ENCODE measurements around the gene ROR2. TPM values are rescaled to one million over a fixed set of nuclear protein-coding genes. Genes with fewer than 3 reads are reported as not detected.

The ROR2 gene
- total and polyA plus RNA-seq, 2 of the 13 experiments (the other 11 are each of a cell fraction or from before 2014, with no cell fraction given): not detected

DNA sequence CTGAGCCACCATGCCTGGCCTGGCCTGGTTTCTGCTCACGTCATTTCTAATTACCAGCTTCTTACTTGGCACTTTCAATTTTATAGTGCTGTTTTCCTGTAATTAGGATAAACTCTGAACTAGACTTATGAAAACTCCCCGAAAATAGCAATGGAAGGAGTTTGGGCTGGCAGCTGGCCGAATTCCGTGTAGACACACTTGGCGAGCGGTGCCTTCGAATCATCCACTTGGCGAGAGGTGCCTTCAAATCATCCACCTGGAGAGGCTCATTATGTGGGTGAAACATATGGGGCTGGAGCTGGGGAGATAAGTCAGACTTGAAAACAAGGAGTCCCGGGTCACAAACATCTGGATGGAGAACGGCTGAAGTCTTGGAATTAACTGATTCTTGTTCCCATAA is 203.7 kb downstream of the ROR2 start (continued):
- TF ChIP-seq PHF21A (CRISPR knock-in tag; IDR thresholded peaks at IDR 0.05) (no peak), HIVEP1 (CRISPR knock-in tag; IDR thresholded peaks at IDR 0.05) (no peak), ESRRA (CRISPR knock-in tag; IDR thresholded peaks at IDR 0.05; ENCODE audit: low read depth) (no peak)
- TF ChIP-seq, protein P1, sequence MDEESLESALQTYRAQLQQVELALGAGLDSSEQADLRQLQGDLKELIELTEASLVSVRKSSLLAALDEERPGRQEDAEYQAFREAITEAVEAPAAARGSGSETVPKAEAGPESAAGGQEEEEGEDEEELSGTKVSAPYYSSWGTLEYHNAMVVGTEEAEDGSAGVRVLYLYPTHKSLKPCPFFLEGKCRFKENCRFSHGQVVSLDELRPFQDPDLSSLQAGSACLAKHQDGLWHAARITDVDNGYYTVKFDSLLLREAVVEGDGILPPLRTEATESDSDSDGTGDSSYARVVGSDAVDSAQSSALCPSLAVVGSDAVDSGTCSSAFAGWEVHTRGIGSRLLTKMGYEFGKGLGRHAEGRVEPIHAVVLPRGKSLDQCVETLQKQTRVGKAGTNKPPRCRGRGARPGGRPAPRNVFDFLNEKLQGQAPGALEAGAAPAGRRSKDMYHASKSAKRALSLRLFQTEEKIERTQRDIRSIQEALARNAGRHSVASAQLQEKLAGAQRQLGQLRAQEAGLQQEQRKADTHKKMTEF (CRISPR knock-in tag; IDR thresholded peaks at IDR 0.05): no peak

GRCh38 chr9:91744114-91744513 is 205.9 kb downstream of the ROR2 start:
- FAIRE-seq (no peak), ATAC-seq (no peak), DNase-seq (ENCODE audit: low spot score) (no peak)
- H4K20me1 ChIP-seq (ENCODE audit: insufficient read depth, low read length): no peaks in the 10 kb centered on the region
- ChIA-PET POLR2A (no interaction called here), CTCF (ENCODE audit: low intra/inter-chr PET ratio, low total read pairs) (no interaction called here)
- in situ Hi-C loops (cut with HindIII; ENCODE audit: extremely low pct_ligation_motif_present, low pct_unique_long_range_greater_than_20kb): no loop called here
- no peak overlapping the region for H3K4me3 ChIP-seq (replicated peaks in 1 of 3; ENCODE audit: insufficient read depth in 1 of 3, low read depth in 2 of 3, low read length in 3 of 3)
- H3K27me3 ChIP-seq (ENCODE audit: control insufficient read depth in 1 of 2, insufficient read depth in 2 of 2, low read length in 2 of 2): peaks cover 0 to 10% of the 10 kb centered on the region in 2 experiments; a peak in 2 of 5 replicates
- H3K79me2 ChIP-seq (ENCODE audit: insufficient read depth, low read length): no peaks in the 10 kb centered on the region
- no TSS peak for BruUV-seq (replicated peaks)
- no peak overlapping the region for H3K27ac ChIP-seq (ENCODE audit: extremely low read length, insufficient read depth, low read length)
- no peaks in the 10 kb centered on the region for H3K36me3 ChIP-seq (replicated peaks in 1 of 2; ENCODE audit: control insufficient read depth in 1 of 2, insufficient read depth in 2 of 2, low read length in 2 of 2)
- intact Hi-C loops (cut with micrococcal nuclease; ENCODE audit: unreplicated experiment): no loop called here
- H2AFZ ChIP-seq (ENCODE audit: low read length): no peak overlapping the region
- H3K9ac ChIP-seq (ENCODE audit: insufficient read depth, low read depth, low read length): no peak overlapping the region
- H3K9me3 ChIP-seq (ENCODE audit: low read length): no peaks in the 10 kb centered on the region
- 56% methylated on average over 7 of the region's 7 CpGs for WGBS (ENCODE audit: low lambda C conversion rate)
- H3K4me1 ChIP-seq (ENCODE audit: insufficient read depth, low read length): no peaks in the 10 kb centered on the region
- H3K4me2 ChIP-seq (ENCODE audit: low read depth, low read length): no peak overlapping the region
- no peak for TF ChIP-seq ZNF556 (CRISPR knock-in tag; IDR thresholded peaks at IDR 0.05; ENCODE audit: borderline replicate concordance)
- TF ChIP-seq ZMYM3 (CRISPR knock-in tag; IDR thresholded peaks at IDR 0.05): no peak
- TF ChIP-seq ZNF776 (CRISPR knock-in tag; IDR thresholded peaks at IDR 0.05): no peak
- no peak for TF ChIP-seq ZNF205 (CRISPR knock-in tag; IDR thresholded peaks at IDR 0.05)
- TF ChIP-seq, protein P2, sequence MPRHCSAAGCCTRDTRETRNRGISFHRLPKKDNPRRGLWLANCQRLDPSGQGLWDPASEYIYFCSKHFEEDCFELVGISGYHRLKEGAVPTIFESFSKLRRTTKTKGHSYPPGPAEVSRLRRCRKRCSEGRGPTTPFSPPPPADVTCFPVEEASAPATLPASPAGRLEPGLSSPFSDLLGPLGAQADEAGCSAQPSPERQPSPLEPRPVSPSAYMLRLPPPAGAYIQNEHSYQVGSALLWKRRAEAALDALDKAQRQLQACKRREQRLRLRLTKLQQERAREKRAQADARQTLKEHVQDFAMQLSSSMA (CRISPR knock-in tag; IDR thresholded peaks at IDR 0.05): no peak
- TF ChIP-seq ADNP (CRISPR knock-in tag; IDR thresholded peaks at IDR 0.05): no peak
- no peak for TF ChIP-seq EP300 (IDR thresholded peaks at IDR 0.05; ENCODE audit: low read depth in 2 of 2, low read length in 2 of 2)
- TF ChIP-seq EP300 (CRISPR knock-in tag; IDR thresholded peaks at IDR 0.05; ENCODE audit: borderline replicate concordance): no peak
- no peak for TF ChIP-seq KDM5A (IDR thresholded peaks at IDR 0.05; ENCODE audit: borderline replicate concordance, low read length)
- TF ChIP-seq, protein P3, sequence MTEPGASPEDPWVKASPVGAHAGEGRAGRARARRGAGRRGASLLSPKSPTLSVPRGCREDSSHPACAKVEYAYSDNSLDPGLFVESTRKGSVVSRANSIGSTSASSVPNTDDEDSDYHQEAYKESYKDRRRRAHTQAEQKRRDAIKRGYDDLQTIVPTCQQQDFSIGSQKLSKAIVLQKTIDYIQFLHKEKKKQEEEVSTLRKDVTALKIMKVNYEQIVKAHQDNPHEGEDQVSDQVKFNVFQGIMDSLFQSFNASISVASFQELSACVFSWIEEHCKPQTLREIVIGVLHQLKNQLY (CRISPR knock-in tag; IDR thresholded peaks at IDR 0.05): no peak
- TF ChIP-seq SP1 (IDR thresholded peaks at IDR 0.05): no peak
- TF ChIP-seq SP1 (CRISPR knock-in tag; IDR thresholded peaks at IDR 0.05): no peak
- TF ChIP-seq AGO1 (IDR thresholded peaks at IDR 0.05; ENCODE audit: low read depth, low read length, poor library complexity, severe bottlenecking): no peak
- no peak for TF ChIP-seq GATAD2A (CRISPR knock-in tag; IDR thresholded peaks at IDR 0.05)
